Mesendoderm (in vitro differentiated cells): ENCODE results near the gene CPLX3.

ENCODE experiments used
- DNase-seq: peaks from one replicate; pipeline ENCODE4 v3.0.0; 2013
- H2AK5ac ChIP-seq: 2 replicates; pipeline ENCODE4 v1.6.1; 2013; ENCODE audit warnings: low read length, inconsistent platforms
- H2BK120ac ChIP-seq: 2 replicates; pipeline ENCODE4 v1.6.1; 2013; ENCODE audit warnings: low read depth, mild to moderate bottlenecking, low read length, moderate library complexity, mixed read lengths
- H2BK15ac ChIP-seq: replicated peaks from 2 replicates; pipeline ENCODE4 v1.6.1; 2013; ENCODE audit warnings: low read depth, mild to moderate bottlenecking, moderate library complexity
- H2BK5ac ChIP-seq: 2 replicates; pipeline ENCODE4 v1.6.1; 2013; ENCODE audit warnings: low read length, inconsistent platforms
- H3K18ac ChIP-seq: 2 replicates; pipeline ENCODE4 v1.6.1; 2013; ENCODE audit warnings: mild to moderate bottlenecking, low read length, mixed read lengths
- H3K23ac ChIP-seq: one replicate; pipeline ENCODE4 v1.6.1; 2013; ENCODE audit warnings: low read length
- H3K27ac ChIP-seq: 2 replicates; pipeline ENCODE4 v1.5.1; 2013; ENCODE audit warnings: low read depth, mild to moderate bottlenecking, inconsistent platforms, low read length, moderate library complexity
- H3K27me3 ChIP-seq: 2 replicates; pipeline ENCODE4 v1.6.1; 2013; ENCODE audit warnings: low read length, control low read depth, mild to moderate bottlenecking, inconsistent platforms; ENCODE audit not compliant: insufficient read depth, poor library complexity
- H3K36me3 ChIP-seq: 2 replicates; pipeline ENCODE4 v1.6.1; 2013; ENCODE audit warnings: low read length, inconsistent platforms; ENCODE audit not compliant: control insufficient read depth, insufficient read depth
- H3K4ac ChIP-seq: one replicate; pipeline ENCODE4 v1.6.1; 2013; ENCODE audit warnings: low read depth, mild to moderate bottlenecking, low read length, moderate library complexity
- H3K4me1 ChIP-seq: 2 replicates; pipeline ENCODE4 v1.6.1; 2013; ENCODE audit warnings: low read depth, low read length, inconsistent platforms; ENCODE audit not compliant: control insufficient read depth
- H3K4me2 ChIP-seq: 2 replicates; pipeline ENCODE4 v1.6.1; 2013; ENCODE audit warnings: low read length
- H3K4me3 ChIP-seq: 2 replicates; pipeline ENCODE4 v1.5.1; 2013; ENCODE audit warnings: mild to moderate bottlenecking, low read length
- H3K56ac ChIP-seq: one replicate; pipeline ENCODE4 v1.6.1; 2013; ENCODE audit warnings: low read length
- H3K79me1 ChIP-seq: 2 replicates; pipeline ENCODE4 v1.6.1; 2013; ENCODE audit warnings: low read length, inconsistent platforms
- H3K79me2 ChIP-seq: 2 replicates; pipeline ENCODE4 v1.6.1; 2013; ENCODE audit warnings: mild to moderate bottlenecking, low read length; ENCODE audit not compliant: control insufficient read depth, insufficient read depth
- H3K9ac ChIP-seq: 2 replicates; pipeline ENCODE4 v1.6.1; 2013; ENCODE audit warnings: low read length, inconsistent platforms
- H4K5ac ChIP-seq: one replicate; pipeline ENCODE4 v1.6.1; 2013; ENCODE audit warnings: low read length
- H4K8ac ChIP-seq: one replicate; pipeline ENCODE4 v1.6.1; 2013; ENCODE audit warnings: low read depth, mild to moderate bottlenecking, control low read depth, low read length, moderate library complexity
- WGBS: extraction: QIAGEN DNeasy Blood & Tissue Kit; methylation state at CpG from one replicate; pipeline ENCODE4 v1.1.7; 2013; ENCODE audit warnings: low lambda C conversion rate, missing lambda C conversion rate; ENCODE audit not compliant: insufficient coverage; ENCODE audit errors: extremely low coverage; 5-methylcytosine and 5-hydroxymethylcytosine counted together

Gene CPLX3

GRCh38 chr15:74826921-74827320, 494 bp downstream of the CPLX3 start:
- H3K4me1 ChIP-seq = no peaks in the 10 kb centered on the region
- no peak overlapping the region for H3K23ac ChIP-seq
- no peak overlapping the region for H2AK5ac ChIP-seq
- no peak overlapping the region for H3K18ac ChIP-seq
- DNase-seq = no peak
- no peaks in the 10 kb centered on the region for H3K36me3 ChIP-seq
- H3K9ac ChIP-seq = no peak overlapping the region
- no peak overlapping the region for H3K56ac ChIP-seq
- H4K8ac ChIP-seq = no peak overlapping the region
- H3K4ac ChIP-seq = no peak overlapping the region
- H3K27ac ChIP-seq = no peak overlapping the region
- no peak overlapping the region for H2BK120ac ChIP-seq
- no peak overlapping the region for H4K5ac ChIP-seq
- H3K79me1 ChIP-seq = no peaks in the 10 kb centered on the region
- H2BK15ac ChIP-seq = no peak overlapping the region
- no peak overlapping the region for H3K4me2 ChIP-seq
- no peak overlapping the region for H3K4me3 ChIP-seq
- no CpG with 5 or more reads among the region's 21 CpGs for WGBS
- no peaks in the 10 kb centered on the region for H3K79me2 ChIP-seq
- H3K27me3 ChIP-seq = peaks cover 7% of the 10 kb centered on the region
- no peak overlapping the region for H2BK5ac ChIP-seq

- DNase-seq = no peak
- H3K23ac ChIP-seq = no peak overlapping the region
- H4K8ac ChIP-seq = no peak overlapping the region
- H4K5ac ChIP-seq = no peak overlapping the region
- H2BK5ac ChIP-seq = no peak overlapping the region
- no peaks in the 10 kb centered on the region for H3K79me2 ChIP-seq
- peaks cover 7% of the 10 kb centered on the region for H3K27me3 ChIP-seq
- H3K4me1 ChIP-seq = no peaks in the 10 kb centered on the region
- no peak overlapping the region for H2BK15ac ChIP-seq
- no peak overlapping the region for H2BK120ac ChIP-seq
- H3K4ac ChIP-seq = no peak overlapping the region
- no peak overlapping the region for H3K18ac ChIP-seq
- H3K36me3 ChIP-seq = no peaks in the 10 kb centered on the region
- H2AK5ac ChIP-seq = no peak overlapping the region
- no peak overlapping the region for H3K4me2 ChIP-seq
- H3K27ac ChIP-seq = no peak overlapping the region
- H3K9ac ChIP-seq = no peak overlapping the region
- no peak overlapping the region for H3K56ac ChIP-seq
- H3K79me1 ChIP-seq = no peaks in the 10 kb centered on the region
- WGBS = no CpG with 5 or more reads among the region's 5 CpGs
- no peak overlapping the region for H3K4me3 ChIP-seq
These were observed 1.2 kb downstream of the CPLX3 start for GRCh38 chr15:74827614-74828013.

GRCh38 chr15:74828835-74829234, 2.4 kb downstream of the CPLX3 start:
- DNase-seq = no peak
- Histone ChIP-seq H3K9ac (no peak overlapping the region), H3K79me2 (no peaks in the 10 kb centered on the region), H3K18ac (no peak overlapping the region), H2BK120ac (no peak overlapping the region), H3K56ac (no peak overlapping the region), H2AK5ac (no peak overlapping the region), H2BK5ac (no peak overlapping the region), H3K4ac (no peak overlapping the region), H3K4me1 (no peaks in the 10 kb centered on the region), H2BK15ac (no peak overlapping the region), H3K79me1 (no peaks in the 10 kb centered on the region), H4K8ac (no peak overlapping the region), H3K36me3 (no peaks in the 10 kb centered on the region), H3K4me2 (no peak overlapping the region), H4K5ac (no peak overlapping the region), H3K27ac (no peak overlapping the region), H3K27me3 (peaks cover 7% of the 10 kb centered on the region), H3K23ac (no peak overlapping the region), H3K4me3 (no peak overlapping the region)
- no CpG with 5 or more reads among the region's 6 CpGs for WGBS

- H3K18ac ChIP-seq = no peak overlapping the region
- no CpG with 5 or more reads among the region's 3 CpGs for WGBS
These were observed 3.1 kb downstream of the CPLX3 start for GRCh38 chr15:74829486-74829885.

GRCh38 chr15:74829991-74830390, 3.6 kb downstream of the CPLX3 start:
- H3K4me3 ChIP-seq = no peak overlapping the region
- no peak overlapping the region for H3K23ac ChIP-seq
- H3K4ac ChIP-seq = no peak overlapping the region
- no peak overlapping the region for H4K5ac ChIP-seq
- no peaks in the 10 kb centered on the region for H3K79me2 ChIP-seq
- H2BK15ac ChIP-seq = no peak overlapping the region
- H4K8ac ChIP-seq = no peak overlapping the region
- no CpG with 5 or more reads among the region's 6 CpGs for WGBS
- no peak overlapping the region for H2BK120ac ChIP-seq
- no peaks in the 10 kb centered on the region for H3K79me1 ChIP-seq
- H3K4me2 ChIP-seq = no peak overlapping the region
- DNase-seq = no peak
- no peak overlapping the region for H3K27ac ChIP-seq
- H2BK5ac ChIP-seq = no peak overlapping the region
- H3K36me3 ChIP-seq = no peaks in the 10 kb centered on the region
- no peak overlapping the region for H3K9ac ChIP-seq
- no peaks in the 10 kb centered on the region for H3K4me1 ChIP-seq
- no peak overlapping the region for H3K18ac ChIP-seq
- peaks cover 5% of the 10 kb centered on the region for H3K27me3 ChIP-seq
- H3K56ac ChIP-seq = no peak overlapping the region
- no peak overlapping the region for H2AK5ac ChIP-seq

More at GRCh38 chr15:74829486-74829885, 3.1 kb downstream of the CPLX3 start:
- H2AK5ac ChIP-seq = no peak overlapping the region
- H2BK15ac ChIP-seq = no peak overlapping the region
- no peak overlapping the region for H3K4ac ChIP-seq
- H4K5ac ChIP-seq = no peak overlapping the region
- no peak overlapping the region for H3K23ac ChIP-seq
- H3K79me2 ChIP-seq = no peaks in the 10 kb centered on the region
- no peaks in the 10 kb centered on the region for H3K4me1 ChIP-seq
- no peak overlapping the region for H3K4me2 ChIP-seq
- no peak overlapping the region for H3K56ac ChIP-seq
- H3K4me3 ChIP-seq = no peak overlapping the region
- H3K27ac ChIP-seq = no peak overlapping the region
- H3K79me1 ChIP-seq = no peaks in the 10 kb centered on the region
- no peak overlapping the region for H4K8ac ChIP-seq
- no peak overlapping the region for H2BK120ac ChIP-seq
- no peak overlapping the region for H2BK5ac ChIP-seq
- no peak overlapping the region for H3K9ac ChIP-seq
- no peaks in the 10 kb centered on the region for H3K36me3 ChIP-seq
- DNase-seq = no peak
- peaks cover 7% of the 10 kb centered on the region for H3K27me3 ChIP-seq

- H3K9ac ChIP-seq = no peak overlapping the region
- no peak overlapping the region for H3K56ac ChIP-seq
- H4K5ac ChIP-seq = no peak overlapping the region
- H3K36me3 ChIP-seq = no peaks in the 10 kb centered on the region
- DNase-seq = no peak
- no peak overlapping the region for H3K4ac ChIP-seq
- no peak overlapping the region for H3K27ac ChIP-seq
- peaks cover 5% of the 10 kb centered on the region for H3K27me3 ChIP-seq
- no peaks in the 10 kb centered on the region for H3K4me1 ChIP-seq
- no CpG with 5 or more reads among the region's 5 CpGs for WGBS
- H3K4me2 ChIP-seq = no peak overlapping the region
- no peak overlapping the region for H3K4me3 ChIP-seq
- no peak overlapping the region for H3K23ac ChIP-seq
- H2BK15ac ChIP-seq = no peak overlapping the region
- H2BK5ac ChIP-seq = no peak overlapping the region
- H3K79me1 ChIP-seq = no peaks in the 10 kb centered on the region
- H3K79me2 ChIP-seq = no peaks in the 10 kb centered on the region
- no peak overlapping the region for H4K8ac ChIP-seq
- H3K18ac ChIP-seq = no peak overlapping the region
- H2AK5ac ChIP-seq = no peak overlapping the region
- H2BK120ac ChIP-seq = no peak overlapping the region
These were observed 4.4 kb downstream of the CPLX3 start for GRCh38 chr15:74830868-74831267.
